Omental fat pad (tissue), 4 donors: ENCODE data around the gene GIPC1. TPM values are rescaled to one million over a fixed set of nuclear protein-coding genes. Genes with fewer than 3 reads are reported as not detected.
A peak's percentile ranks its signal among the peaks of the same experiment; 100 is the strongest.

Source experiments
- ATAC-seq: fragments of 150-250 bp; one replicate; pipeline ENCODE4 v1.9.1; 2016; ENCODE audit warnings: mild to moderate bottlenecking, moderate library complexity; ENCODE audit not compliant: low FRiP score
- DNase-seq: peaks from one replicate; pipeline ENCODE4 v3.0.0-alpha.2; 2019; ENCODE audit warnings: low spot score
- CTCF ChIP-seq, 3 donors: fragments of 450-650 bp; IDR thresholded peaks; one replicate each; pipeline ENCODE4 v1.5.1; 2016 to 2017; ENCODE audit warnings: antibody characterized with exemption in 3 of 3, mild to moderate bottlenecking in 3 of 3, moderate library complexity in 2 of 3
- total RNA-seq, 4 donors: library from RNA; depleted of rRNA; stranded (reverse); fragments of >200 nt; gene quantifications; one replicate each; pipeline ENCODE4 v1.1.0, GENCODE V29; 2016

GIPC1 gene
- total RNA-seq, 4 donors from 2014 or later, result 47.0 to 77.6 (median 59.0) TPM

- DNase-seq, result no peak
- peak; percentile 80 for ATAC-seq
- TF ChIP-seq CTCF (IDR thresholded peaks at IDR 0.05), result no peak
Measured at GRCh38 chr19:14517840-14518505, 22.0 kb upstream of the GIPC1 start, which contains the start of gene DNAJB1. DNAJB1 (minus strand) TSS chr19:14518397; CDS start chr19:14518349, 48 bp downstream.

GRCh38 chr19:14517446-14517839 lies 21.5 kb upstream of the GIPC1 start:
- TF ChIP-seq CTCF (IDR thresholded peaks at IDR 0.05), result no peak
- ATAC-seq (no peak), DNase-seq (no peak)

GRCh38 chr19:14516746-14517438 lies 21.0 kb upstream of the GIPC1 start:
- ATAC-seq (no peak), DNase-seq (no peak)
- TF ChIP-seq CTCF (IDR thresholded peaks at IDR 0.05), result no peak

GRCh38 chr19:14516048-14516534 lies 20.2 kb upstream of the GIPC1 start:
- ATAC-seq, result no peak
- no peak for TF ChIP-seq CTCF (IDR thresholded peaks at IDR 0.05)
- no peak for DNase-seq

GRCh38 chr19:14515501-14516047 lies 19.6 kb upstream of the GIPC1 start:
- TF ChIP-seq CTCF (IDR thresholded peaks at IDR 0.05), result no peak
- DNase-seq, result no peak
- no peak for ATAC-seq

GRCh38 chr19:14514215-14514863 lies 18.4 kb upstream of the GIPC1 start:
- no peak for ATAC-seq
- DNase-seq, result no peak
- TF ChIP-seq CTCF (IDR thresholded peaks at IDR 0.05), result no peak
